Stimulated activated naive B cell treated with anti-CD40 and anti-IgM and Interleukin-4, amounts not matched to agents 10 μg/mL and 1 μg/mL and 100 μg/mL, for 72 hours (primary cell): Measurements from ENCODE around the gene SPOP.

ENCODE experiments used
- ATAC-seq, 2 donors: fragments of 150-1000 bp; cut with Tn5 transposase; replicated peaks; 2 replicates each; pipeline ENCODE4 v1.10.0; 2021; ENCODE audit warnings: moderate library complexity in 1 of 2
- DNase-seq: peaks from one replicate; pipeline ENCODE4 v3.0.0; 2021
- H3K27ac Mint-ChIP-seq: one replicate; pipeline ENCODE4 v1.8.0; 2022; ENCODE audit warnings: mild to moderate bottlenecking, mixed read lengths
- H3K27me3 Mint-ChIP-seq, 2 donors: one replicate each; pipeline ENCODE4 v1.8.0; 2022; ENCODE audit warnings: mixed read lengths in 2 of 2
- H3K36me3 Mint-ChIP-seq, 2 donors: one replicate each; pipeline ENCODE4 v1.8.0; 2022; ENCODE audit warnings: mixed read lengths in 2 of 2, mild to moderate bottlenecking in 1 of 2
- H3K4me1 Mint-ChIP-seq, 2 donors: one replicate each; pipeline ENCODE4 v1.8.0; 2022; ENCODE audit warnings: mixed read lengths in 2 of 2, mild to moderate bottlenecking in 1 of 2
- H3K4me3 Mint-ChIP-seq, 2 donors: one replicate each; pipeline ENCODE4 v1.8.0; 2022; ENCODE audit warnings: mild to moderate bottlenecking in 2 of 2, mixed read lengths in 2 of 2, moderate library complexity in 1 of 2
- H3K9me3 Mint-ChIP-seq, 2 donors: one replicate each; pipeline ENCODE4 v1.8.0; 2022; ENCODE audit warnings: mixed read lengths in 2 of 2, mild to moderate bottlenecking in 1 of 2

Gene SPOP

GRCh38 chr17:49603238-49603637 lies 74.7 kb downstream of the SPOP start:
- ATAC-seq = no peak
- Mint-ChIP-seq H3K27ac (peak overlapping the region; percentile 37), H3K4me1 (peaks cover 11 to 33% of the 10 kb centered on the region in 2 donors), H3K36me3 (peaks cover 31 to 49% of the 10 kb centered on the region in 2 donors), H3K9me3 (no peaks in the 10 kb centered on the region), H3K27me3 (no peaks in the 10 kb centered on the region), H3K4me3 (peak overlapping the region in 1 of 2 donors; percentile 55)
- DNase-seq = no peak

- H3K9me3 Mint-ChIP-seq = no peaks in the 10 kb centered on the region
- peak overlapping the region; percentile 1 to 55 for H3K4me3 Mint-ChIP-seq
- H3K27ac Mint-ChIP-seq = peak overlapping the region; percentile 53
- peak; percentile 89 to 94 for ATAC-seq
- H3K4me1 Mint-ChIP-seq = peaks cover 11 to 33% of the 10 kb centered on the region in 2 donors
- peaks cover 31 to 53% of the 10 kb centered on the region in 2 donors for H3K36me3 Mint-ChIP-seq
- no peak for DNase-seq
- H3K27me3 Mint-ChIP-seq = no peaks in the 10 kb centered on the region
These were observed 75.1 kb downstream of the SPOP start for GRCh38 chr17:49602783-49603182.

- DNase-seq (no peak), ATAC-seq (no peak)
- Mint-ChIP-seq H3K4me3 (no peak overlapping the region), H3K4me1 (peaks cover 11 to 33% of the 10 kb centered on the region in 2 donors), H3K27me3 (no peaks in the 10 kb centered on the region), H3K27ac (peak overlapping the region; percentile 57), H3K9me3 (no peaks in the 10 kb centered on the region), H3K36me3 (peaks cover 39 to 63% of the 10 kb centered on the region in 2 donors)
These were observed 76.9 kb downstream of the SPOP start for GRCh38 chr17:49600949-49601348.

- H3K4me1 Mint-ChIP-seq = peaks cover 7 to 26% of the 10 kb centered on the region in 2 donors
- H3K9me3 Mint-ChIP-seq = no peaks in the 10 kb centered on the region
These were observed 79.0 kb downstream of the SPOP start for GRCh38 chr17:49598918-49599317.

GRCh38 chr17:49597928-49598655 lies 79.8 kb downstream of the SPOP start:
- Mint-ChIP-seq H3K4me3 (no peak overlapping the region), H3K27me3 (no peaks in the 10 kb centered on the region), H3K27ac (peak overlapping the region; percentile 31), H3K36me3 (peaks cover 39 to 60% of the 10 kb centered on the region in 2 donors), H3K4me1 (peaks cover 7 to 18% of the 10 kb centered on the region in 2 donors), H3K9me3 (no peaks in the 10 kb centered on the region)
- ATAC-seq = no peak
- no peak for DNase-seq

More at GRCh38 chr17:49598918-49599317, 79.0 kb downstream of the SPOP start:
- H3K27ac Mint-ChIP-seq = no peak overlapping the region
- ATAC-seq (no peak), DNase-seq (no peak)
- no peaks in the 10 kb centered on the region for H3K27me3 Mint-ChIP-seq
- no peak overlapping the region for H3K4me3 Mint-ChIP-seq
- peaks cover 39 to 62% of the 10 kb centered on the region in 2 donors for H3K36me3 Mint-ChIP-seq

GRCh38 chr17:49597436-49597835 lies 80.5 kb downstream of the SPOP start:
- peak overlapping the region; percentile 56 for H3K27ac Mint-ChIP-seq
- H3K9me3 Mint-ChIP-seq = no peaks in the 10 kb centered on the region
- no peaks in the 10 kb centered on the region for H3K27me3 Mint-ChIP-seq
- no peak for ATAC-seq
- H3K4me1 Mint-ChIP-seq = peaks cover 4 to 12% of the 10 kb centered on the region in 2 donors
- DNase-seq = no peak
- peaks cover 42 to 58% of the 10 kb centered on the region in 2 donors for H3K36me3 Mint-ChIP-seq
- no peak overlapping the region for H3K4me3 Mint-ChIP-seq

- H3K4me3 Mint-ChIP-seq = no peak overlapping the region
- peak overlapping the region; percentile 20 for H3K27ac Mint-ChIP-seq
- H3K9me3 Mint-ChIP-seq = no peaks in the 10 kb centered on the region
- H3K36me3 Mint-ChIP-seq = peaks cover 45 to 64% of the 10 kb centered on the region in 2 donors
- peaks cover 1 to 4% of the 10 kb centered on the region in 2 donors for H3K4me1 Mint-ChIP-seq
- no peak for DNase-seq
- no peak for ATAC-seq
- H3K27me3 Mint-ChIP-seq = no peaks in the 10 kb centered on the region
These were observed 81.2 kb downstream of the SPOP start for GRCh38 chr17:49596613-49597244.

- Mint-ChIP-seq H3K36me3 (peaks cover 47 to 64% of the 10 kb centered on the region in 2 donors), H3K4me1 (peaks cover 0 to under 1% of the 10 kb centered on the region in 2 donors), H3K27ac (no peak overlapping the region), H3K27me3 (no peaks in the 10 kb centered on the region), H3K9me3 (no peaks in the 10 kb centered on the region), H3K4me3 (no peak overlapping the region)
- ATAC-seq (no peak), DNase-seq (no peak)
These were observed 81.9 kb downstream of the SPOP start for GRCh38 chr17:49595980-49596379.

- H3K4me3 Mint-ChIP-seq = no peak overlapping the region
- H3K27me3 Mint-ChIP-seq = no peaks in the 10 kb centered on the region
- no peak overlapping the region for H3K27ac Mint-ChIP-seq
- peaks cover 42 to 62% of the 10 kb centered on the region in 2 donors for H3K36me3 Mint-ChIP-seq
- no peaks in the 10 kb centered on the region for H3K4me1 Mint-ChIP-seq
- H3K9me3 Mint-ChIP-seq = no peaks in the 10 kb centered on the region
- DNase-seq (no peak), ATAC-seq (no peak)
These were observed 82.6 kb downstream of the SPOP start for GRCh38 chr17:49595328-49595727.

GRCh38 chr17:49592263-49592662 lies 85.6 kb downstream of the SPOP start:
- no peak for ATAC-seq
- Mint-ChIP-seq H3K4me1 (no peaks in the 10 kb centered on the region), H3K27me3 (no peaks in the 10 kb centered on the region), H3K9me3 (no peaks in the 10 kb centered on the region), H3K36me3 (peaks cover 35 to 52% of the 10 kb centered on the region in 2 donors), H3K4me3 (no peak overlapping the region), H3K27ac (no peak overlapping the region)
- DNase-seq = no peak

- no peaks in the 10 kb centered on the region for H3K9me3 Mint-ChIP-seq
- DNase-seq (no peak), ATAC-seq (no peak)
- no peak overlapping the region for H3K4me3 Mint-ChIP-seq
- H3K36me3 Mint-ChIP-seq = peaks cover 27 to 42% of the 10 kb centered on the region in 2 donors
- peak overlapping the region; percentile 42 for H3K27ac Mint-ChIP-seq
- H3K27me3 Mint-ChIP-seq = no peaks in the 10 kb centered on the region
- H3K4me1 Mint-ChIP-seq = no peaks in the 10 kb centered on the region
These were observed 87.0 kb downstream of the SPOP start for GRCh38 chr17:49590874-49591273.

- ATAC-seq (no peak), DNase-seq (no peak)
- Mint-ChIP-seq H3K4me3 (no peak overlapping the region), H3K36me3 (peaks cover 23 to 36% of the 10 kb centered on the region in 2 donors), H3K9me3 (no peaks in the 10 kb centered on the region), H3K27me3 (no peaks in the 10 kb centered on the region), H3K27ac (no peak overlapping the region), H3K4me1 (no peaks in the 10 kb centered on the region)
These were observed 88.3 kb downstream of the SPOP start for GRCh38 chr17:49589577-49589927.

GRCh38 chr17:49588726-49589576 lies 88.9 kb downstream of the SPOP start:
- no peak overlapping the region for H3K27ac Mint-ChIP-seq
- peaks cover 23 to 36% of the 10 kb centered on the region in 2 donors for H3K36me3 Mint-ChIP-seq
- no peaks in the 10 kb centered on the region for H3K27me3 Mint-ChIP-seq
- DNase-seq (no peak), ATAC-seq (no peak)
- H3K9me3 Mint-ChIP-seq = no peaks in the 10 kb centered on the region
- no peak overlapping the region for H3K4me3 Mint-ChIP-seq
- H3K4me1 Mint-ChIP-seq = no peaks in the 10 kb centered on the region

GRCh38 chr17:49588312-49588711 lies 89.6 kb downstream of the SPOP start:
- H3K27me3 Mint-ChIP-seq = no peaks in the 10 kb centered on the region
- no peaks in the 10 kb centered on the region for H3K9me3 Mint-ChIP-seq
- no peaks in the 10 kb centered on the region for H3K4me1 Mint-ChIP-seq
- DNase-seq (no peak), ATAC-seq (no peak)
- peaks cover 23 to 36% of the 10 kb centered on the region in 2 donors for H3K36me3 Mint-ChIP-seq
- peak overlapping the region; percentile 64 for H3K27ac Mint-ChIP-seq
- no peak overlapping the region for H3K4me3 Mint-ChIP-seq
